ENCODE results near the gene PARP1. TPM values are rescaled to one million over a fixed set of nuclear protein-coding genes. Genes with fewer than 3 reads are reported as not detected.
"Not testable (repeated sequence)": the region's sequence is repeated elsewhere in the genome, so short reads cannot be mapped to it uniquely, and the experiment has no call there.

PARP1 gene
- total RNA-seq, 6 experiments from 2014 or later: 62.5 to 95.6 (median 91.9) TPM

- no peak for TF ChIP-seq CTCF (IDR thresholded peaks at IDR 0.05)
- Mint-ChIP-seq H3K9me3 (no peaks in the 10 kb centered on the region), H3K4me1 (ENCODE audit: low read depth) (no peaks in the 10 kb centered on the region), H3K27me3 (ENCODE audit: insufficient read depth) (peaks cover 31% of the 10 kb centered on the region), H3K27ac (no peak overlapping the region), H3K36me3 (ENCODE audit: low read depth) (no peaks in the 10 kb centered on the region), H3K4me3 (no peak overlapping the region)
- no peak for DNase-seq
These were observed 22.2 kb upstream of the PARP1 start for GRCh38 chr1:226429858-226430715.

- Mint-ChIP-seq H3K27ac (no peak overlapping the region), H3K9me3 (no peaks in the 10 kb centered on the region), H3K4me1 (ENCODE audit: low read depth) (no peaks in the 10 kb centered on the region), H3K4me3 (no peak overlapping the region), H3K27me3 (ENCODE audit: insufficient read depth) (peaks cover 31% of the 10 kb centered on the region), H3K36me3 (ENCODE audit: low read depth) (no peaks in the 10 kb centered on the region)
- no peak for DNase-seq
- TF ChIP-seq CTCF (IDR thresholded peaks at IDR 0.05): no peak
These were observed 21.0 kb upstream of the PARP1 start for GRCh38 chr1:226428791-226429461.

GRCh38 chr1:226428348-226428747 lies 20.5 kb upstream of the PARP1 start:
- no peak for DNase-seq
- Mint-ChIP-seq H3K27ac (no peak overlapping the region), H3K9me3 (no peaks in the 10 kb centered on the region), H3K4me3 (no peak overlapping the region), H3K27me3 (ENCODE audit: insufficient read depth) (peaks cover 33% of the 10 kb centered on the region), H3K36me3 (ENCODE audit: low read depth) (no peaks in the 10 kb centered on the region), H3K4me1 (ENCODE audit: low read depth) (no peaks in the 10 kb centered on the region)
- no peak for TF ChIP-seq CTCF (IDR thresholded peaks at IDR 0.05)

GRCh38 chr1:226427131-226427530 lies 19.2 kb upstream of the PARP1 start:
- Mint-ChIP-seq H3K9me3 (no peaks in the 10 kb centered on the region), H3K27ac (no peak overlapping the region), H3K27me3 (ENCODE audit: insufficient read depth) (peaks cover 33% of the 10 kb centered on the region), H3K36me3 (ENCODE audit: low read depth) (no peaks in the 10 kb centered on the region), H3K4me3 (no peak overlapping the region), H3K4me1 (ENCODE audit: low read depth) (no peaks in the 10 kb centered on the region)
- no peak for DNase-seq
- no peak for TF ChIP-seq CTCF (IDR thresholded peaks at IDR 0.05)

- H3K4me1 Mint-ChIP-seq (ENCODE audit: low read depth): not testable (repeated sequence)
These were observed 18.5 kb upstream of the PARP1 start for GRCh38 chr1:226426395-226426794.

GRCh38 chr1:226425431-226426031 lies 17.6 kb upstream of the PARP1 start:
- TF ChIP-seq CTCF (IDR thresholded peaks at IDR 0.05): no peak
- H3K4me1 Mint-ChIP-seq (ENCODE audit: low read depth): no peaks in the 10 kb centered on the region
- no peaks in the 10 kb centered on the region for H3K9me3 Mint-ChIP-seq
- no peak overlapping the region for H3K4me3 Mint-ChIP-seq
- H3K36me3 Mint-ChIP-seq (ENCODE audit: low read depth): no peaks in the 10 kb centered on the region
- no peak for DNase-seq
- H3K27ac Mint-ChIP-seq: no peak overlapping the region
- peaks cover 33% of the 10 kb centered on the region for H3K27me3 Mint-ChIP-seq (ENCODE audit: insufficient read depth)

More at GRCh38 chr1:226426395-226426794, 18.5 kb upstream of the PARP1 start:
- not testable (repeated sequence) for H3K4me3 Mint-ChIP-seq; H3K27ac Mint-ChIP-seq; H3K9me3 Mint-ChIP-seq; DNase-seq; H3K36me3 Mint-ChIP-seq (ENCODE audit: low read depth)
- peaks cover 35% of the 10 kb centered on the region for H3K27me3 Mint-ChIP-seq (ENCODE audit: insufficient read depth)
